SU-DHL-6 (cell line): Measurements from ENCODE around the gene ZNF18.
A peak's percentile ranks its signal among the peaks of the same experiment; 100 is the strongest.

Source experiments
- H2AFZ ChIP-seq: fragments of 200-600 bp; sonication (generic); 2 replicates; pipeline ENCODE4 v1.6.1; 2014; ENCODE audit warnings: low read depth, mild to moderate bottlenecking, moderate library complexity, mixed read lengths, antibody characterized with exemption, low read length; ENCODE audit not compliant: severe bottlenecking
- H3F3A ChIP-seq: fragments of 200-600 bp; shearing (Covaris generic); 2 replicates; pipeline ENCODE4 v1.6.0; 2016; ENCODE audit warnings: antibody characterized with exemption, mild to moderate bottlenecking; ENCODE audit not compliant: insufficient read depth
- H3K27ac ChIP-seq: fragments of 200-600 bp; sonication (generic); 2 replicates; pipeline ENCODE4 v1.5.1; 2016; ENCODE audit warnings: low read depth, mild to moderate bottlenecking, low read length, moderate library complexity, mixed read lengths
- H3K27me3 ChIP-seq: fragments of 200-600 bp; sonication (generic), shearing (Covaris generic); 2 replicates; pipeline ENCODE4 v1.6.0; 2014; ENCODE audit warnings: mild to moderate bottlenecking, low read length
- H3K36me3 ChIP-seq: fragments of 200-600 bp; sonication (generic); 2 replicates; pipeline ENCODE4 v1.6.1; 2014; ENCODE audit warnings: mild to moderate bottlenecking, low read length, mixed read lengths
- H3K4me2 ChIP-seq: fragments of 300-600, 200-600 bp; shearing (Covaris generic), sonication (generic); 2 replicates; pipeline ENCODE4 v1.6.0; 2014; ENCODE audit warnings: low read length, low read depth, mild to moderate bottlenecking; ENCODE audit not compliant: poor library complexity, severe bottlenecking
- H3K4me3 ChIP-seq: fragments of 200-600 bp; sonication (generic); 2 replicates; pipeline ENCODE4 v1.5.1; 2014; ENCODE audit warnings: antibody characterized with exemption, low read length, mild to moderate bottlenecking, mixed read lengths; ENCODE audit not compliant: insufficient read depth, poor library complexity, severe bottlenecking
- H3K79me2 ChIP-seq: fragments of 200-600 bp; sonication (generic); 2 replicates; pipeline ENCODE4 v1.6.1; 2014; ENCODE audit warnings: mild to moderate bottlenecking, low read length, moderate library complexity; ENCODE audit not compliant: insufficient read depth
- H3K9ac ChIP-seq: fragments of 200-600 bp; sonication (generic); 2 replicates; pipeline ENCODE4 v1.7.0; 2014; ENCODE audit warnings: mild to moderate bottlenecking, low read length
- H3K9me2 ChIP-seq: fragments of 200-600 bp; sonication (generic); replicated peaks from 2 replicates; pipeline ENCODE4 v1.6.1; 2014; ENCODE audit warnings: low read length; ENCODE audit not compliant: insufficient read depth
- H3K9me3 ChIP-seq: fragments of 200-600 bp; sonication (generic); 2 replicates; pipeline ENCODE4 v1.6.1; 2014; ENCODE audit warnings: low read length, mixed read lengths; ENCODE audit not compliant: insufficient read depth
- H4K20me1 ChIP-seq: fragments of 200-600 bp; sonication (generic); 2 replicates; pipeline ENCODE4 v1.6.1; 2014; ENCODE audit warnings: low read depth, mild to moderate bottlenecking, antibody characterized with exemption, low read length, moderate library complexity, mixed read lengths
- CTCF ChIP-seq: fragments of 200-600 bp; sonication (generic); IDR thresholded peaks from one replicate; pipeline ENCODE4 v1.5.1; 2017; ENCODE audit warnings: antibody characterized with exemption, mild to moderate bottlenecking, low read length, moderate library complexity; ENCODE audit not compliant: insufficient read depth, poor library complexity, severe bottlenecking
- EZH2phosphoT487 ChIP-seq: fragments of 200-600 bp; sonication (generic), shearing (Covaris generic); conservative IDR thresholded peaks from 2 replicates; pipeline ENCODE4 v1.6.1; 2018; ENCODE audit warnings: mild to moderate bottlenecking, antibody characterized with exemption, low read length, moderate library complexity, mixed read lengths

The ZNF18 gene

GRCh38 chr17:11990363-11990983 lies 6.8 kb downstream of the ZNF18 start:
- Histone ChIP-seq H3K27ac (no peak overlapping the region), H3K4me3 (no peak overlapping the region), H3K79me2 (peaks cover 2% of the 10 kb centered on the region; the same call in 1 of the 2 replicates), H3K9me2 (no peaks in the 10 kb centered on the region), H3K4me2 (no peak overlapping the region), H4K20me1 (no peaks in the 10 kb centered on the region), H3K27me3 (no peaks in the 10 kb centered on the region), H3F3A (no peaks in the 10 kb centered on the region), H3K9me3 (no peaks in the 10 kb centered on the region), H3K9ac (no peak overlapping the region), H2AFZ (no peak overlapping the region), H3K36me3 (no peaks in the 10 kb centered on the region)
- no peak for TF ChIP-seq EZH2phosphoT487
- no peak for TF ChIP-seq CTCF

GRCh38 chr17:11986942-11987329 lies 10.3 kb downstream of the ZNF18 start:
- H2AFZ ChIP-seq: no peak overlapping the region
- H3F3A ChIP-seq: no peaks in the 10 kb centered on the region
- no peak for TF ChIP-seq EZH2phosphoT487
- TF ChIP-seq CTCF: peak; percentile 29
- H3K36me3 ChIP-seq: no peaks in the 10 kb centered on the region
- no peaks in the 10 kb centered on the region for H3K79me2 ChIP-seq
- H3K27me3 ChIP-seq: no peaks in the 10 kb centered on the region
- H3K9me2 ChIP-seq: no peaks in the 10 kb centered on the region
- no peak overlapping the region for H3K4me2 ChIP-seq
- H4K20me1 ChIP-seq: no peaks in the 10 kb centered on the region
- no peak overlapping the region for H3K9ac ChIP-seq
- H3K27ac ChIP-seq: no peak overlapping the region
- no peak overlapping the region for H3K4me3 ChIP-seq
- H3K9me3 ChIP-seq: no peaks in the 10 kb centered on the region

GRCh38 chr17:11986179-11986941 lies 10.9 kb downstream of the ZNF18 start:
- no peaks in the 10 kb centered on the region for H3K9me2 ChIP-seq
- H3K9me3 ChIP-seq: no peaks in the 10 kb centered on the region
- H3K9ac ChIP-seq: no peak overlapping the region
- H3F3A ChIP-seq: no peaks in the 10 kb centered on the region
- H3K36me3 ChIP-seq: no peaks in the 10 kb centered on the region
- H3K27me3 ChIP-seq: no peaks in the 10 kb centered on the region
- no peak overlapping the region for H3K27ac ChIP-seq
- no peak overlapping the region for H3K4me2 ChIP-seq
- H4K20me1 ChIP-seq: no peaks in the 10 kb centered on the region
- TF ChIP-seq CTCF (no peak), EZH2phosphoT487 (no peak)
- no peak overlapping the region for H2AFZ ChIP-seq
- no peak overlapping the region for H3K4me3 ChIP-seq
- H3K79me2 ChIP-seq: no peaks in the 10 kb centered on the region
